HEK293 (cell line): ENCODE measurements around the gene LDLRAD4.

ENCODE experiments used
- CTCF ChIA-PET: fragments of 350-600 bp; formaldehyde crosslinking; extraction: SDS; loops from one replicate; lab custom pipeline; 2021; ENCODE audit warnings: antibody characterized with exemption; lab: Yijun Ruan, JAX
- POLR2A ChIA-PET: fragments of 300-600 bp; formaldehyde crosslinking; extraction: SDS; loops from one replicate; lab custom pipeline; 2020; ENCODE audit warnings: antibody characterized with exemption, inconsistent platforms; lab: Yijun Ruan, JAX
- H3K27ac ChIP-seq: fragments of 200-500 bp; sonication (Bioruptor generic); 2 replicates; pipeline ENCODE4 v1.5.1; 2014; ENCODE audit warnings: low read depth, low read length, control low read depth, inconsistent platforms; ENCODE audit errors: extremely low read depth
- H3K36me3 ChIP-seq, 2 experiments: fragments of 200-500 bp in 1 of 2; sonication (Bioruptor generic) in 1 of 2; 1 replicate in 1 of 2; 2 replicates in 1 of 2; pipeline ENCODE4 v1.5.1; 2014 to 2017; ENCODE audit warnings: inconsistent platforms in 2 of 2, low read length in 2 of 2; ENCODE audit not compliant: control insufficient read depth in 2 of 2, insufficient read depth in 1 of 2
- H3K4me1 ChIP-seq: fragments of 200-500 bp; sonication (Bioruptor generic); 2 replicates; pipeline ENCODE4 v1.5.1; 2014; ENCODE audit warnings: mild to moderate bottlenecking, low read length, inconsistent platforms; ENCODE audit not compliant: control insufficient read depth, insufficient read depth
- H3K4me3 ChIP-seq: 2 replicates; pipeline ENCODE4 v1.5.1; 2011; ENCODE audit warnings: low read depth, mild to moderate bottlenecking, control low read depth, low read length, moderate library complexity
- H3K9me3 ChIP-seq: fragments of 200-500 bp; sonication (Bioruptor generic); 2 replicates; pipeline ENCODE4 v1.5.1; 2014; ENCODE audit warnings: low read depth, low read length, inconsistent platforms; ENCODE audit not compliant: control insufficient read depth, insufficient read depth
- EGR2 ChIP-seq: fragments of 450-650 bp; formaldehyde crosslinking; IDR thresholded peaks from 2 replicates; pipeline ENCODE4 v1.5.1; 2016; ENCODE audit warnings: low read depth, missing biosample characterization, missing genetic modification characterization
- GFI1B ChIP-seq: fragments of 450-650 bp; formaldehyde crosslinking; IDR thresholded peaks from 2 replicates; pipeline ENCODE4 v1.5.1; 2016; ENCODE audit warnings: missing biosample characterization, missing genetic modification characterization
- INSM2 ChIP-seq: fragments of 450-650 bp; formaldehyde crosslinking; IDR thresholded peaks from 2 replicates; pipeline ENCODE4 v1.5.1; 2016; ENCODE audit warnings: missing biosample characterization, missing genetic modification characterization
- MZF1 ChIP-seq: fragments of 450-650 bp; formaldehyde crosslinking; IDR thresholded peaks from 2 replicates; pipeline ENCODE4 v1.5.1; 2017; ENCODE audit warnings: missing biosample characterization, missing genetic modification characterization, borderline replicate concordance
- SP3 ChIP-seq: fragments of 450-650 bp; formaldehyde crosslinking; IDR thresholded peaks from 2 replicates; pipeline ENCODE4 v1.5.1; 2016; ENCODE audit warnings: missing biosample characterization, missing genetic modification characterization
- ZBTB21 ChIP-seq: fragments of 450-650 bp; formaldehyde crosslinking; IDR thresholded peaks from 2 replicates; pipeline ENCODE4 v1.5.1; 2017; ENCODE audit warnings: missing biosample characterization, missing genetic modification characterization
- ZFP69B ChIP-seq: fragments of 450-650 bp; formaldehyde crosslinking; IDR thresholded peaks from 2 replicates; pipeline ENCODE4 v1.5.1; 2016; ENCODE audit warnings: missing biosample characterization, missing genetic modification characterization
- ZNF169 ChIP-seq: fragments of 450-650 bp; formaldehyde crosslinking; IDR thresholded peaks from 2 replicates; pipeline ENCODE4 v1.5.1; 2016; ENCODE audit warnings: missing biosample characterization, missing genetic modification characterization
- ZNF174 ChIP-seq: fragments of 450-650 bp; formaldehyde crosslinking; IDR thresholded peaks from 2 replicates; pipeline ENCODE4 v1.5.0; 2017; ENCODE audit warnings: missing biosample characterization, mild to moderate bottlenecking, missing genetic modification characterization
- ZNF202 ChIP-seq: fragments of 450-650 bp; formaldehyde crosslinking; IDR thresholded peaks from 2 replicates; pipeline ENCODE4 v1.5.1; 2016; ENCODE audit warnings: missing biosample characterization, missing genetic modification characterization, borderline replicate concordance
- ZNF37A ChIP-seq: fragments of 450-650 bp; IDR thresholded peaks from 2 replicates; pipeline ENCODE4 v1.5.1; 2018; ENCODE audit warnings: missing biosample characterization, missing genetic modification characterization
- ZNF433 ChIP-seq: fragments of 450-650 bp; formaldehyde crosslinking; IDR thresholded peaks from 2 replicates; pipeline ENCODE4 v1.5.1; 2016; ENCODE audit warnings: missing biosample characterization, missing genetic modification characterization, low read depth
- ZNF626 ChIP-seq: fragments of 450-650 bp; sonication (Bioruptor Pico); formaldehyde crosslinking; IDR thresholded peaks from 2 replicates; pipeline ENCODE4 v1.5.1; 2018; ENCODE audit warnings: missing biosample characterization, missing genetic modification characterization, inconsistent platforms
- ZNF692 ChIP-seq: fragments of 450-650 bp; formaldehyde crosslinking; IDR thresholded peaks from 2 replicates; pipeline ENCODE4 v1.5.1; 2016; ENCODE audit warnings: missing biosample characterization, missing genetic modification characterization
- ZNF776 ChIP-seq: fragments of 450-650 bp; formaldehyde crosslinking; IDR thresholded peaks from 2 replicates; pipeline ENCODE4 v1.5.0; 2017; ENCODE audit warnings: missing biosample characterization, missing genetic modification characterization, borderline replicate concordance
- ZSCAN23 ChIP-seq: fragments of 450-650 bp; formaldehyde crosslinking; IDR thresholded peaks from 2 replicates; pipeline ENCODE4 v1.5.1; 2016; ENCODE audit warnings: missing biosample characterization, missing genetic modification characterization
- TF ChIP-seq, protein P1 (sequence below): fragments of 450-650 bp; formaldehyde crosslinking; conservative IDR thresholded peaks from 2 replicates; pipeline ENCODE4 v1.5.1; 2016; ENCODE audit warnings: low read depth, missing biosample characterization, missing genetic modification characterization
- TF ChIP-seq, protein P2 (sequence below): fragments of 450-650 bp; formaldehyde crosslinking; IDR thresholded peaks from 2 replicates; pipeline ENCODE4 v1.5.1; 2017; ENCODE audit warnings: missing biosample characterization, missing genetic modification characterization

The LDLRAD4 gene

GRCh38 chr18:13229001-13229671, 10.6 kb downstream of the LDLRAD4 start:
- POLR2A ChIA-PET: no interaction called here
- Histone ChIP-seq H3K27ac (no peak overlapping the region), H3K36me3 (no peaks in the 10 kb centered on the region), H3K9me3 (no peaks in the 10 kb centered on the region), H3K4me3 (no peak overlapping the region), H3K4me1 (no peaks in the 10 kb centered on the region; the same call in 1 of the 2 replicates)
- TF ChIP-seq ZNF433 (tag by site-specific recombination): no peak
- TF ChIP-seq ZNF692 (tag by site-specific recombination): no peak
- no peak for TF ChIP-seq ZNF776 (tag by site-specific recombination)
- TF ChIP-seq ZNF169: no peak
- TF ChIP-seq ZNF174 (tag by site-specific recombination): no peak
- TF ChIP-seq, protein P1, sequence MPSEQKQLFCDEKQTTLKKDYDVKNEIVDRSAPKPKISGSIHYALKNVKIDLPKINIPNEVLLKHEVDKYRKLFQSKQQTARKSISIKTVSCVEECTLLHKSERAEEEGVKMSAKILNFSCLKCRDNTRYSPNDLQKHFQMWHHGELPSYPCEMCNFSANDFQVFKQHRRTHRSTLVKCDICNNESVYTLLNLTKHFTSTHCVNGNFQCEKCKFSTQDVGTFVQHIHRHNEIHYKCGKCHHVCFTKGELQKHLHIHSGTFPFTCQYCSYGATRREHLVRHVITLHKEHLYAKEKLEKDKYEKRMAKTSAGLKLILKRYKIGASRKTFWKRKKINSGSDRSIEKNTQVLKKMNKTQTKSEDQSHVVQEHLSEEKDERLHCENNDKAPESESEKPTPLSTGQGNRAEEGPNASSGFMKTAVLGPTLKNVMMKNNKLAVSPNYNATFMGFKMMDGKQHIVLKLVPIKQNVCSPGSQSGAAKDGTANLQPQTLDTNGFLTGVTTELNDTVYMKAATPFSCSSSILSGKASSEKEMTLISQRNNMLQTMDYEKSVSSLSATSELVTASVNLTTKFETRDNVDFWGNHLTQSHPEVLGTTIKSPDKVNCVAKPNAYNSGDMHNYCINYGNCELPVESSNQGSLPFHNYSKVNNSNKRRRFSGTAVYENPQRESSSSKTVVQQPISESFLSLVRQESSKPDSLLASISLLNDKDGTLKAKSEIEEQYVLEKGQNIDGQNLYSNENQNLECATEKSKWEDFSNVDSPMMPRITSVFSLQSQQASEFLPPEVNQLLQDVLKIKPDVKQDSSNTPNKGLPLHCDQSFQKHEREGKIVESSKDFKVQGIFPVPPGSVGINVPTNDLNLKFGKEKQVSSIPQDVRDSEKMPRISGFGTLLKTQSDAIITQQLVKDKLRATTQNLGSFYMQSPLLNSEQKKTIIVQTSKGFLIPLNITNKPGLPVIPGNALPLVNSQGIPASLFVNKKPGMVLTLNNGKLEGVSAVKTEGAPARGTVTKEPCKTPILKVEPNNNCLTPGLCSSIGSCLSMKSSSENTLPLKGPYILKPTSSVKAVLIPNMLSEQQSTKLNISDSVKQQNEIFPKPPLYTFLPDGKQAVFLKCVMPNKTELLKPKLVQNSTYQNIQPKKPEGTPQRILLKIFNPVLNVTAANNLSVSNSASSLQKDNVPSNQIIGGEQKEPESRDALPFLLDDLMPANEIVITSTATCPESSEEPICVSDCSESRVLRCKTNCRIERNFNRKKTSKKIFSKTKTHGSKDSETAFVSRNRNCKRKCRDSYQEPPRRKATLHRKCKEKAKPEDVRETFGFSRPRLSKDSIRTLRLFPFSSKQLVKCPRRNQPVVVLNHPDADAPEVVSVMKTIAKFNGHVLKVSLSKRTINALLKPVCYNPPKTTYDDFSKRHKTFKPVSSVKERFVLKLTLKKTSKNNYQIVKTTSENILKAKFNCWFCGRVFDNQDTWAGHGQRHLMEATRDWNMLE: no peak
- no peak for TF ChIP-seq ZBTB21
- no peak for TF ChIP-seq EGR2
- no peak for TF ChIP-seq ZNF626 (tag by site-specific recombination)
- no peak for TF ChIP-seq ZNF202 (tag by site-specific recombination)
- no peak for TF ChIP-seq GFI1B (tag by site-specific recombination)
- no peak for TF ChIP-seq ZSCAN23 (tag by site-specific recombination)
- TF ChIP-seq ZFP69B (tag by site-specific recombination): no peak
- no peak for TF ChIP-seq INSM2 (tag by site-specific recombination)
- TF ChIP-seq, protein P2, sequence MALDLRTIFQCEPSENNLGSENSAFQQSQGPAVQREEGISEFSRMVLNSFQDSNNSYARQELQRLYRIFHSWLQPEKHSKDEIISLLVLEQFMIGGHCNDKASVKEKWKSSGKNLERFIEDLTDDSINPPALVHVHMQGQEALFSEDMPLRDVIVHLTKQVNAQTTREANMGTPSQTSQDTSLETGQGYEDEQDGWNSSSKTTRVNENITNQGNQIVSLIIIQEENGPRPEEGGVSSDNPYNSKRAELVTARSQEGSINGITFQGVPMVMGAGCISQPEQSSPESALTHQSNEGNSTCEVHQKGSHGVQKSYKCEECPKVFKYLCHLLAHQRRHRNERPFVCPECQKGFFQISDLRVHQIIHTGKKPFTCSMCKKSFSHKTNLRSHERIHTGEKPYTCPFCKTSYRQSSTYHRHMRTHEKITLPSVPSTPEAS (tag by site-specific recombination): no peak
- TF ChIP-seq SP3 (tag by site-specific recombination): no peak
- TF ChIP-seq MZF1 (tag by site-specific recombination): no peak
- TF ChIP-seq ZNF37A (tag by site-specific recombination): no peak
- CTCF ChIA-PET: no interaction called here
